Keratinocyte (primary cell): Measurements from ENCODE around the gene SLC6A19. TPM values are rescaled to one million over a fixed set of nuclear protein-coding genes. Genes with fewer than 3 reads are reported as not detected.
A peak's percentile ranks its signal among the peaks of the same experiment; 100 is the strongest.

Experiments
- DNase-seq: peaks from one replicate; pipeline ENCODE4 v3.0.0-alpha.2; 2011; ENCODE audit warnings: low read depth, missing footprints, low spot score
- FAIRE-seq: peaks from 2 replicates; lab custom pipeline; 2011; peaks lifted over from hg19 to GRCh38; lab: Jason Lieb, UNC
- H2AFZ ChIP-seq: 2 replicates; pipeline ENCODE4 v1.6.0; 2012; ENCODE audit warnings: low read length, control low read depth, inconsistent platforms; ENCODE audit not compliant: control insufficient read depth
- H3K27ac ChIP-seq: 2 replicates; pipeline ENCODE4 v1.5.1; 2011; ENCODE audit warnings: low read length; ENCODE audit not compliant: control insufficient read depth, insufficient read depth
- H3K27me3 ChIP-seq: 3 replicates; pipeline ENCODE4 v1.6.0; 2011; ENCODE audit warnings: low read length; ENCODE audit not compliant: control insufficient read depth, insufficient read depth; ENCODE audit errors: extremely low read depth
- H3K36me3 ChIP-seq, 2 experiments: 2 replicates in 1 of 2; 3 replicates in 1 of 2; pipeline ENCODE4 v1.5.1; 2011; ENCODE audit warnings: low read length in 2 of 2, mild to moderate bottlenecking in 1 of 2; ENCODE audit not compliant: control insufficient read depth in 2 of 2, insufficient read depth in 2 of 2; ENCODE audit errors: extremely low read depth in 1 of 2
- H3K4me1 ChIP-seq: 3 replicates; pipeline ENCODE4 v1.5.1; 2011; ENCODE audit warnings: low read length; ENCODE audit not compliant: control insufficient read depth, insufficient read depth; ENCODE audit errors: extremely low read depth
- H3K4me2 ChIP-seq: 3 replicates; pipeline ENCODE4 v1.6.0; 2011; ENCODE audit warnings: low read depth, low read length; ENCODE audit not compliant: control insufficient read depth, insufficient read depth; ENCODE audit errors: extremely low read depth
- H3K4me3 ChIP-seq, 3 experiments: fragments of 200-600 bp in 1 of 3; sonication (generic) in 1 of 3; 2 replicates in 2 of 3; 3 replicates in 1 of 3; pipeline ENCODE4 v1.5.1; 2011 to 2016; ENCODE audit warnings: low read length in 3 of 3, mild to moderate bottlenecking in 3 of 3, control low read depth in 2 of 3, inconsistent platforms in 1 of 3, low read depth in 1 of 3, mixed read lengths in 1 of 3, mixed run types in 1 of 3, moderate library complexity in 1 of 3; ENCODE audit not compliant: control insufficient read depth in 2 of 3, insufficient read depth in 2 of 3; ENCODE audit errors: extremely low read depth in 1 of 3
- H3K79me2 ChIP-seq: 2 replicates; pipeline ENCODE4 v1.6.0; 2012; ENCODE audit warnings: low read length; ENCODE audit not compliant: control insufficient read depth, insufficient read depth
- H3K9ac ChIP-seq: 3 replicates; pipeline ENCODE4 v1.6.0; 2011; ENCODE audit warnings: low read length; ENCODE audit not compliant: control insufficient read depth, insufficient read depth; ENCODE audit errors: extremely low read depth
- H3K9me1 ChIP-seq: 3 replicates; pipeline ENCODE4 v1.6.0; 2011; ENCODE audit warnings: low read length; ENCODE audit not compliant: control insufficient read depth, insufficient read depth; ENCODE audit errors: extremely low read depth
- H3K9me3 ChIP-seq: 2 replicates; pipeline ENCODE4 v1.5.1; 2012; ENCODE audit warnings: low read depth, low read length; ENCODE audit not compliant: control insufficient read depth
- H4K20me1 ChIP-seq: 3 replicates; pipeline ENCODE4 v1.6.0; 2011; ENCODE audit warnings: low read length; ENCODE audit not compliant: control insufficient read depth, insufficient read depth; ENCODE audit errors: extremely low read depth
- CTCF ChIP-seq, 3 experiments: IDR thresholded peaks in 1 of 3; conservative IDR thresholded peaks in 1 of 3; optimal IDR thresholded peaks in 1 of 3; 2 replicates in 2 of 3; 3 replicates in 1 of 3; pipeline versions ENCODE3 to v1.5.1; 2011; ENCODE audit warnings: low read length in 3 of 3, mild to moderate bottlenecking in 3 of 3, moderate library complexity in 2 of 3, control low read depth in 1 of 3, inconsistent platforms in 1 of 3; ENCODE audit not compliant: insufficient read depth in 2 of 3; ENCODE audit errors: extremely low read depth in 1 of 3
- EZH2 ChIP-seq: IDR thresholded peaks from one replicate; pipeline ENCODE4 v1.6.1; 2012; ENCODE audit warnings: inconsistent platforms, mild to moderate bottlenecking, low read length, moderate library complexity
- dilution Hi-C: fragments of 300-500 bp; cut with MboI; formaldehyde crosslinking; loops from one replicate; pipeline ENCODE4 v1.7.0; 2020; ENCODE audit warnings: low sequenced_read_pairs; ENCODE audit not compliant: extremely low pct_ligation_motif_present
- polyA plus RNA-seq, 5 experiments: library from polyadenylated mRNA; depleted of rRNA in 3 of 5; stranded (reverse) in 3 of 5; stranded (forward) in 1 of 5; unstranded in 1 of 5; fragments of >200 nt; gene quantifications; 1 replicate in 1 of 5; 2 replicates in 3 of 5; 3 replicates in 1 of 5; pipeline versions ENCODE4 v1.2.1 to v1.2.3, GENCODE V29; 2011 to 2012; ENCODE audit warnings: missing spikeins in 2 of 5, low read depth in 1 of 5, low replicate concordance in 1 of 5

SLC6A19 gene
- polyA plus RNA-seq, 1 donor (not counting 4 experiments of a cell fraction or from before 2014, with no cell fraction given) = not detected

GRCh38 chr5:1161833-1162229 is 39.6 kb upstream of the SLC6A19 start:
- Histone ChIP-seq H3K9ac (peak overlapping the region; percentile 52), H3K4me2 (peak overlapping the region; percentile 45), H3K4me3 (no peak overlapping the region), H3K79me2 (no peaks in the 10 kb centered on the region), H3K27me3 (peaks cover 2% of the 10 kb centered on the region), H4K20me1 (no peaks in the 10 kb centered on the region), H3K27ac (peak overlapping the region; percentile 52), H3K36me3 (no peaks in the 10 kb centered on the region), H3K9me1 (no peaks in the 10 kb centered on the region), H3K9me3 (peaks cover 18% of the 10 kb centered on the region), H3K4me1 (peaks cover 10% of the 10 kb centered on the region), H2AFZ (no peak overlapping the region)
- TF ChIP-seq CTCF (optimal IDR thresholded peaks at IDR 0.05 in 1 of 3, IDR thresholded peaks at IDR 0.05 in 1 of 3, conservative IDR thresholded peaks at IDR 0.05 in 1 of 3; ENCODE audit: extremely low read depth in 1 of 3, insufficient read depth in 2 of 3, low read length in 3 of 3) (no peak), EZH2 (no peak)
- DNase-seq = no peak
- dilution Hi-C loops = no loop called here
- no peak for FAIRE-seq

- no peak for FAIRE-seq
- no peaks in the 10 kb centered on the region for H3K9me1 ChIP-seq
- TF ChIP-seq EZH2 (no peak), CTCF (optimal IDR thresholded peaks at IDR 0.05 in 1 of 3, IDR thresholded peaks at IDR 0.05 in 1 of 3, conservative IDR thresholded peaks at IDR 0.05 in 1 of 3; ENCODE audit: extremely low read depth in 1 of 3, insufficient read depth in 2 of 3, low read length in 3 of 3) (no peak)
- H3K4me2 ChIP-seq = no peak overlapping the region
- H3K4me1 ChIP-seq = peaks cover 10% of the 10 kb centered on the region
- H3K4me3 ChIP-seq = no peak overlapping the region
- H3K27me3 ChIP-seq = no peaks in the 10 kb centered on the region
- no peaks in the 10 kb centered on the region for H3K79me2 ChIP-seq
- no peaks in the 10 kb centered on the region for H4K20me1 ChIP-seq
- DNase-seq = no peak
- H2AFZ ChIP-seq = no peak overlapping the region
- no peak overlapping the region for H3K27ac ChIP-seq
- H3K9me3 ChIP-seq = peaks cover 14% of the 10 kb centered on the region
- H3K9ac ChIP-seq = no peak overlapping the region
- H3K36me3 ChIP-seq = no peaks in the 10 kb centered on the region
- dilution Hi-C loops = no loop called here
These were observed 39.1 kb upstream of the SLC6A19 start for GRCh38 chr5:1162276-1162675.
